Psoas muscle (tissue), 8 donors: Measurements from ENCODE around the gene CLPTM1L. TPM values are rescaled to one million over a fixed set of nuclear protein-coding genes. Genes with fewer than 3 reads are reported as not detected.
"Not testable (repeated sequence)": the region's sequence is repeated elsewhere in the genome, so short reads cannot be mapped to it uniquely, and the experiment has no call there.

Source experiments
- ATAC-seq, 4 donors: fragments of 200-7000 bp; cut with Tn5 transposase; one replicate each; pipeline ENCODE4 v1.9.1; 2020; ENCODE audit warnings: moderate library complexity in 3 of 4, mild to moderate bottlenecking in 2 of 4
- DNase-seq, 2 donors: peaks; one replicate each; pipeline ENCODE4 v3.0.0-alpha.2; 2020
- H3K27ac ChIP-seq: fragments of 200-600 bp; one replicate; pipeline ENCODE4 v1.8.0; 2022
- H3K27me3 ChIP-seq, 3 donors: fragments of 200-600 bp in 1 of 3; one replicate each; pipeline versions ENCODE4 v1.6.1 to v1.8.0; 2013 to 2022; ENCODE audit warnings: low read length in 2 of 3, mild to moderate bottlenecking in 2 of 3, moderate library complexity in 1 of 3; ENCODE audit not compliant: insufficient read depth in 3 of 3
- H3K36me3 ChIP-seq, 2 donors: fragments of 200-600 bp in 1 of 2; one replicate each; pipeline versions ENCODE4 v1.6.1 to v1.8.0; 2013 to 2022; ENCODE audit warnings: low read depth in 1 of 2, mild to moderate bottlenecking in 1 of 2, moderate library complexity in 1 of 2; ENCODE audit not compliant: insufficient read depth in 1 of 2
- H3K4me1 ChIP-seq: fragments of 200-600 bp; one replicate; pipeline ENCODE4 v1.8.0; 2022
- H3K4me3 ChIP-seq: fragments of 200-600 bp; one replicate; pipeline ENCODE4 v1.8.0; 2022; ENCODE audit warnings: mild to moderate bottlenecking
- H3K9me3 ChIP-seq: fragments of 200-600 bp; one replicate; pipeline ENCODE4 v1.8.0; 2022
- WGBS, 3 donors: extraction: QIAGEN DNeasy Blood & Tissue Kit; methylation state at CpG; one replicate each; pipeline versions ENCODE4 v1.1.6 to v1.1.7; 2013; 5-methylcytosine and 5-hydroxymethylcytosine counted together
- intact Hi-C, 2 donors: fragments of 100-400 bp; cut with DNase I; formaldehyde crosslinking; loops; one replicate each; pipeline versions ENCODE4 v1.11.0 to v1.14.2; 2022
- polyA plus RNA-seq, 3 donors: library from polyadenylated mRNA; stranded (reverse); fragments of 200-250 nt; gene quantifications; one replicate each; pipeline ENCODE4 v1.2.3, GENCODE V29; 2013
- total RNA-seq, 4 donors: library from RNA; stranded (reverse); fragmentation: NEBNext Ultra II Directional in 2 of 4; extraction: Animal tissue kit (Norgen Biotek cat#: 25700) in 2 of 4; gene quantifications; one replicate each; pipeline versions ENCODE4 v1.2.1 to v1.2.4, GENCODE V29; 2021 to 2023
- TF ChIP-seq, protein P1 (sequence below): fragments of 200-600 bp; IDR thresholded peaks from one replicate; pipeline ENCODE4 v1.8.0; 2022; ENCODE audit warnings: antibody characterized with exemption
- donor health status: healthy with polysubstance abuse.
- donor health status: DM: no; HTN: no; CAD: no; lungs with moderate emphysema.
- donor health status: Bipolar disorder and iron deficiency.
- donor health status: healthy.
- donor health status: DM: yes; HTN: yes; CAD: no.
- donor health status: DM: no; HTN: no; CAD: no.
- donor health status: DM: no; HTN: no; CAD: no.
- donor health status: DM: yes; HTN: yes; CAD: no.

CLPTM1L gene
- total and polyA plus RNA-seq, 7 donors = 24.2 to 92.4 (median 34.8) TPM

DNA sequence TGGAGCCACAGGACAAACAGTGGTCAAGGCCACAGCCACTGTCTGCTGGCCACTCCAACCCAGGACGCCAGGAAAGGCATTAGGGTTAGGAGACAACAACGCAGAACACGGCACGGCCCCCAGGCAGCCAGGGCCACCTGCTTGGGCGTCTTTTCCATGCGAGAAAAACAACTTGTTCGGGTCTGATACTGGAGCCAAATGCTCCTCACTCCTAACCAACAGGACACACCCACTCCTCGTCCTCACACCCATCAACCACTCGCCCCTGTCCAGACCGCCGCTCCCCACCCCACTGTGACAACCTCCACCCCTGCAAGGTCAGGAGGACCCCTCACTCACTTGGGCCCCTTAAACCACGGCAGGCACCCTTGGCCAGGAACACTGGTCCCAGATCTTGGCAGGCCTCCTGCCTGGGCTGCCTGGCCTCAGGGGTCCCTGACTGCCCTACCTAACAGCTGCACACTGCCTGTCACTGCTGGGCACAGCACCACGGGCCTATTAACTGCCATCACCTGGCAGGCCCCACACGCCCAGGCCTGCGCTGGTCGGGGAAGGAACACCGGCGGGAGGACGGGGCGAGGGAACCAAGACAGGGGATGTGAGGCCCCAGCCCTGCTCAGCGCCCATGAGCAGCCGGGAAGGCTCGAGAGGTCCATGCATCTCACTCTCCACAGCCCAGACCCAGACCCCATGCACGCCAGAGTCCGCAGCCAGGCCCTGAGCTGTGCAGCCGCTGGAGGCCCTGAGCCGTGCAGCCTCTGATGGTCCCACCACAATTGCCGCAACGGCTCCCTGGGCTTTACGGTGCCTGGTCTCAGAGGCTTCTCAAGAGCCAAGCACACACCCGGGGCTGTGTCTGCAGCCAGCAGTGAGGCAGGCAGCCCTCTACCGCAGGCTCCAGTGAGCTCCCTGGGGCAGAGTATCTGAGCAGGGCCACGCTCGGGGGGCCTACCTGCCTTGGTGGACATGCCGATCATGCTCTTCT, 13.8 kb downstream of the CLPTM1L start:
- WGBS, 3 donors = 67 to 74% (median 67%) methylated on average over 34 to 35 of the region's 35 CpGs
- H3K4me3 ChIP-seq = no peak overlapping the region
- no peaks in the 10 kb centered on the region for H3K27me3 ChIP-seq
- TF ChIP-seq, protein P1, sequence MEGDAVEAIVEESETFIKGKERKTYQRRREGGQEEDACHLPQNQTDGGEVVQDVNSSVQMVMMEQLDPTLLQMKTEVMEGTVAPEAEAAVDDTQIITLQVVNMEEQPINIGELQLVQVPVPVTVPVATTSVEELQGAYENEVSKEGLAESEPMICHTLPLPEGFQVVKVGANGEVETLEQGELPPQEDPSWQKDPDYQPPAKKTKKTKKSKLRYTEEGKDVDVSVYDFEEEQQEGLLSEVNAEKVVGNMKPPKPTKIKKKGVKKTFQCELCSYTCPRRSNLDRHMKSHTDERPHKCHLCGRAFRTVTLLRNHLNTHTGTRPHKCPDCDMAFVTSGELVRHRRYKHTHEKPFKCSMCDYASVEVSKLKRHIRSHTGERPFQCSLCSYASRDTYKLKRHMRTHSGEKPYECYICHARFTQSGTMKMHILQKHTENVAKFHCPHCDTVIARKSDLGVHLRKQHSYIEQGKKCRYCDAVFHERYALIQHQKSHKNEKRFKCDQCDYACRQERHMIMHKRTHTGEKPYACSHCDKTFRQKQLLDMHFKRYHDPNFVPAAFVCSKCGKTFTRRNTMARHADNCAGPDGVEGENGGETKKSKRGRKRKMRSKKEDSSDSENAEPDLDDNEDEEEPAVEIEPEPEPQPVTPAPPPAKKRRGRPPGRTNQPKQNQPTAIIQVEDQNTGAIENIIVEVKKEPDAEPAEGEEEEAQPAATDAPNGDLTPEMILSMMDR = no peak
- H3K27ac ChIP-seq = peak overlapping the region; percentile 16
- intact Hi-C loops = no loop called here
- H3K4me1 ChIP-seq = no peaks in the 10 kb centered on the region
- ATAC-seq = peak in 3 of 4 donors; percentile 47 to 56 (median 49)
- no peaks in the 10 kb centered on the region for H3K9me3 ChIP-seq
- peak in 1 of 2 donors; percentile 52 for DNase-seq
- H3K36me3 ChIP-seq = peaks cover 9 to 58% of the 10 kb centered on the region in 2 donors

DNA sequence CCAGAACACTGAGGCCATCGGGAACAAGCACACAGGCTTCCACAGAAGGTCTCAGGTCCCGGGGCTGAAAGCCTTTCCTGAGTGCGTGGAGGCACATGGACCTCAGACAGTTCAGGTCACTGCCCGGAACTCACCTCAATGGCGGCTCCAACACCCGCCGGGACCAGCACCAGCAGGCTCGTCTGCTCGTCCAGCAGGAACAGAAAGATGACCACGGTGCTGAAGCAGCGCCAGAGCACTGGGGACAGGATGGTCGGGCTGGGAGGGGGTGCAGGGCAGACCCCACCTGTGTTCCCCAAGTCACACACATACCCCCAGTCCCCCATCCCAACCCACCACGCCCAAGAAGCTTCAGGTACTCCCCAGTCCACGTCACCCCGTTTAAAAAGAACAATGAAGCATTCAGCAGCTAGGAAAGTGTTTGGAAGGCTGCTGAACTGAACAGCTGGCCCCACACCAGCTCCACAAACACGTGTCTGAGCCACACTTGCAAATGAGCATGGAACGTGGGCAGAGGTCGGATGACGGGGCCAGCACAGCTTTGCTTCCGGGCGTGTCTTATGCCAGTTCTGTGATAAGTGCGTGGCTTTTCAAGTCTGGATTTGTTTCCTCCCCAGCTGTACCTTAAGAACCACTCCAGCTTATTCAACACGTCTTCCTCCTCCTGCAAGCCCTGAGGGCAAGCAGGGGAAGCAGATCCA, 14.6 kb downstream of the CLPTM1L start:
- H3K27me3 ChIP-seq = no peaks in the 10 kb centered on the region
- H3K9me3 ChIP-seq = no peaks in the 10 kb centered on the region
- H3K4me3 ChIP-seq = no peak overlapping the region
- TF ChIP-seq, protein P1 = no peak
- peaks cover 1% of the 10 kb centered on the region for H3K4me1 ChIP-seq
- intact Hi-C loops = no loop called here
- ATAC-seq (peak in 3 of 4 donors; percentile 68 to 80 (median 75)), DNase-seq (no peak)
- WGBS, 3 donors = 65 to 75% (median 69%) methylated on average over 23 of the region's 23 CpGs
- peak overlapping the region; percentile 16 for H3K27ac ChIP-seq
- peaks cover 10 to 56% of the 10 kb centered on the region in 2 donors for H3K36me3 ChIP-seq

DNA sequence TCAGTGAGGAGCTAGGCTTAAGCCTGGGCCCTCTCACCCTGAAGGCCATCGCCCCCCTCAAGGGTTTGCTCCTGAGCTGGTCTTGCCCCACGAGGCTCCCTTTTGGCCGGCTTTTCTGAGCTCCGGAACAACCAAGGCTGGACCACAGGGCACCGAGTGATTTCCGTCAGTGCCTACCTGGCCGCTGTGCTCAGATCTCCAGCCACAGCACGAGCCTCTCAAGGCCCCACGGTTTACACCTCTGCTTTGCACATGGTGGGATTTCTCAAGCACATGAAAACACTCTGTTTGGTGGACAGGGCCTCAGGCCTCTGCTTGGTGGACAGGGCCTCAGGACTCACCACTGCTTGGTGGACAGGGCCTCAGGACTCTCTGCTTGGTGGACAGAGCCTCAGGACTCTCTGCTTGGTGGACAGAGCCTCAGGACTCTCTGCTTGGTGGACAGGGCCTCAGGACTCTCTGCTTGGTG, 15.8 kb downstream of the CLPTM1L start:
- intact Hi-C loops = no loop called here
- Histone ChIP-seq H3K27ac (no peak overlapping the region), H3K4me1 (peaks cover 10% of the 10 kb centered on the region), H3K36me3 (peaks cover 11 to 54% of the 10 kb centered on the region in 2 donors), H3K9me3 (no peaks in the 10 kb centered on the region), H3K4me3 (no peak overlapping the region), H3K27me3 (no peaks in the 10 kb centered on the region)
- TF ChIP-seq, protein P1 = no peak
- 95 to 98% (median 97%) methylated on average over 9 of the region's 9 CpGs for whole genome bisulfite sequencing, 3 donors
- no peak for ATAC-seq
- no peak for DNase-seq

GRCh38 chr5:1328237-1329110, 16.4 kb downstream of the CLPTM1L start:
- 75 to 87% (median 81%) methylated on average over 7 of the region's 7 CpGs for WGBS, 3 donors
- H3K9me3 ChIP-seq, H3K4me1 ChIP-seq, ATAC-seq, H3K27ac ChIP-seq, DNase-seq, H3K4me3 ChIP-seq, H3K27me3 ChIP-seq, intact Hi-C loops: not testable (repeated sequence)
- peaks cover 6 to 54% of the 10 kb centered on the region in 2 donors for H3K36me3 ChIP-seq

DNA sequence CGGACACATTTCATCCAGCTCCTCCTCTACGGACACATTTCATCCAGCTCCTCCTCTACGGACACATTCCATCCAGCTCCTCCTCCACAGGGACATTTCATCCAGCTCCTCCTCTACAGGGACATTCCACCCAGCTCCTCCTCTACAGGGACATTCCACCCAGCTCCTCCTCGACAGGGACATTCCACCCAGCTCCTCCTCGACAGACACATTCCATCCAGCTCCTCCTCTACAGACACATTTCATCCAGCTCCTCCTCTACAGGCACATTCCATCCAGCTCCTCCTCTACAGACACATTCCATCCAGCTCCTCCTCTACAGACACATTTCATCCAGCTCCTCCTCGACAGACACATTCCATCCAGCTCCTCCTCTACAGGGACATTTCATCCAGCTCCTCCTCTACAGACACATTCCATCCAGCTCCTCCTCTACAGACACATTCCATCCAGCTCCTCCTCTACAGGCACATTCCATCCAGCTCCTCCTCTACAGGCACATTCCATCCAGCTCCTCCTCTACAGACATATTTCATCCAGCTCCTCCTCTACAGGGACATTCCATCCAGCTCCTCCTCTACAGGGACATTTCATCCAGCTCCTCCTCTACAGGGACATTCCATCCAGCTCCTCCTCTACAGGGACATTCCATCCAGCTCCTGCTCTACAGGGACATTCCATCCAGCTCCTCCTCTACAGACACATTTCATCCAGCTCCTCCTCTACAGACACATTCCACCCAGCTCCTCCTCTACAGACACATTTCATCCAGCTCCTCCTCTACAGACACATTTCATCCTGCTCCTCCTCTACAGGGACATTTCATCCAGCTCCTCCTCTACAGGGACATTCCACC, 17.8 kb downstream of the CLPTM1L start:
- H3K9me3 ChIP-seq, H3K4me1 ChIP-seq, H3K27me3 ChIP-seq, H3K4me3 ChIP-seq, ATAC-seq, H3K27ac ChIP-seq, intact Hi-C loops: not testable (repeated sequence)
- peak in 1 of 2 donors; percentile 27 for DNase-seq
- 52 to 63% (median 63%) methylated on average over 6 of the region's 6 CpGs for WGBS, 3 donors
- peaks cover 3 to 57% of the 10 kb centered on the region in 2 donors for H3K36me3 ChIP-seq

GRCh38 chr5:1326532-1326875, 18.4 kb downstream of the CLPTM1L start:
- peaks cover 3 to 57% of the 10 kb centered on the region in 2 donors for H3K36me3 ChIP-seq
- intact Hi-C loops, H3K4me1 ChIP-seq, H3K27ac ChIP-seq, H3K4me3 ChIP-seq, ATAC-seq, H3K9me3 ChIP-seq, H3K27me3 ChIP-seq, DNase-seq: not testable (repeated sequence)
- WGBS, 3 donors = 50 to 67% (median 63%) methylated on average over 5 of the region's 5 CpGs
